Urinary bladder (tissue), 4 donors: ENCODE results near the gene RAD52. TPM values are rescaled to one million over a fixed set of nuclear protein-coding genes. Genes with fewer than 3 reads are reported as not detected.

ENCODE experiments used
- DNase-seq: peaks from one replicate; pipeline ENCODE4 v3.0.0-alpha.2; 2015; ENCODE audit errors: extremely low spot score
- H3K27ac ChIP-seq: one replicate; pipeline ENCODE4 v1.5.1; 2013; ENCODE audit warnings: low read depth, mild to moderate bottlenecking, moderate library complexity
- H3K36me3 ChIP-seq: one replicate; pipeline ENCODE4 v1.6.1; 2013; ENCODE audit warnings: mild to moderate bottlenecking, moderate library complexity; ENCODE audit not compliant: insufficient read depth
- H3K4me1 ChIP-seq: one replicate; pipeline ENCODE4 v1.6.1; 2013; ENCODE audit warnings: mild to moderate bottlenecking, moderate library complexity; ENCODE audit not compliant: insufficient read depth
- H3K4me3 ChIP-seq: one replicate; pipeline ENCODE4 v1.5.1; 2013; ENCODE audit warnings: low read depth, low read length
- WGBS: extraction: QIAGEN DNeasy Blood & Tissue Kit; methylation state at CpG from one replicate; pipeline ENCODE4 v1.1.7; 2013; 5-methylcytosine and 5-hydroxymethylcytosine counted together
- polyA plus RNA-seq: library from polyadenylated mRNA; stranded (reverse); fragments of 200-250 nt; gene quantifications from one replicate; pipeline ENCODE4 v1.2.3, GENCODE V29; 2013
- total RNA-seq: library from RNA; depleted of rRNA; stranded (reverse); fragments of >200 nt; gene quantifications from one replicate; pipeline ENCODE4 v1.2.3, GENCODE V29; 2014
- donor health status: healthy with polysubstance abuse.
- donor health status: healthy.

The RAD52 gene
- total RNA-seq = 31.6 TPM
- polyA plus RNA-seq = 10.3 TPM

DNA sequence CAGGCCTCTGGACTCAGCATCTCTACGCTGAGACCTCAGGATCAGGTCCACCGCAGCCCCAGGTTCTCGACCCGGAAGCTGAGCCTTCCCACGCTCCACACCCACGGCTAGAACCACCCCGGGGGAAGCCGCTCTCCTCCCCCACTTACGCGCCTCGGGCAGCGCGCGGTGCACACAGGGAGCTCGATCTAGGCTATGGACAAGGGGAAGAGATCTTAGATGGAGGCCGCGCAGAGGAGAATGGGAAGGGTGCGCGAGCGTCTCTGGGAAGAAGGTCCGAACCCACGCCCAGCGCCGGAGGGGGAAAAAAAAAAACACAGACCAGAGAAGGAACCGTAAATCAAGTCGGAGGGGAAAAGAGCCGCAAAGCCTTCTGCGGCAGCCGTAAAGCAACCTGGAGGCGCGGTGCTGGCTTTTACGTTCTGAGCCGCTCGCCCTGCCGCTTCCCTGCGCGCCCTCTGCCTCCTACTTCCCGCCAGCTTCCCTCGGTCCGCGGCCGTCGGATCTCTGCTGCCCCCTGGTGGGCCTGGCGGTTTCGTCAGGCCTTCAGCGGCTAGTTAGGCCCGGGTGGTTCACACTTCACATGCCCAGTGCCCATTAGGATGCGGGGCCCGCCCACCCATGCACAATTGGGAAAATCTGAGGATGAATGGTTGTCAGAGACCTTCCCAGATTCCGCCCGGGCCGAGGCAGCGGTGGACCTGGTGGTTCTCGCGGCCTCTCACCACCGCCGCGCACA is at the start of gene RAD52:
Gene RAD52 (minus strand): TSS at position 242 of the 739 bp plus-strand sequence. CDS start 16,636 bp downstream, outside the sequence.
- peak within 1 kb of the TSS; percentile 65 for H3K4me3 ChIP-seq
- H3K4me1 ChIP-seq = no peaks in the 10 kb centered on the region
- no peaks in the 10 kb centered on the region for H3K36me3 ChIP-seq
- peak; percentile 98 for DNase-seq
- under 1% methylated on average over 58 of the region's 58 CpGs for WGBS
- peak within 1 kb of the TSS; percentile 89 for H3K27ac ChIP-seq

DNA sequence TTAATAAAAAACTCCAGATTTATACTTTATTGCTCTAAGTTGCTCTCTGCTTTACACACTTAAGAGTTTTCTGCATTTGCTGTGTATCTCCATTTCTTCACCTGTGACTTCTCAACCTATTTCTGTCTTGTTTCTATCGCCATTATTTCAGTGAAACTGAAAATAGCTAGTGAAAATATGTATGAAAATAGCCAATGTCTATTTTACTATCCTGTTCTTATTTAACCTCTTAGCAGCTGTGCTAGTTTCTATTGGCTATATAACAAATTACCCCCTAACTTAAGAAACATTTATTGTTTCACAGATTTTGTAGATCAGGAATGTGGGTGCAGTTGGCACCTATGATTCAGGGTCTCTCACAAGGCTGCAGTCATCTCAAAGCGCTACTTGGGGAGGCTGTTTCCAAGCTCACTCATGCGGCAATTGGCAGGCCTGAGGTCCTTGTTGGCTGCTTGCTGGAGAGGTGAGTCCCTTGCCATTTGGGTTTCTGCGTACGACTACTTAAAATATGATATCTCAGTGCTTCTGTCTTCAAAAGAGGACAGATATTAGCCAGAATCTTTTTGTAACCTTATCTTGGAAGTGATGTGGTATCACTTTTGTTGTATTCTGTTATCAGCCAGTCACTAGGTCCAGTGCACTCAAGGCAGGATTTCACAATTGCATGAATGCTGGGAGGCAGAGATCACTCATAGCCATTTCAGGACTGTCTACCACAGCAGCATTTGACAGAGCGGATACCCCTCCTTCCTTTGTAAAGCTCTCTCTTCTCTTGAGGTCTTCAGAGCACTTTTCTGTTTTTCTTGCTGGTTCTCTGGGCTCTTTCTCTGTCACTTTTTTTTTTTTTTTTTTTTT is 48.8 kb upstream of the RAD52 start:
- DNase-seq = no peak
- 68% methylated on average over 6 of the region's 6 CpGs for WGBS
- H3K36me3 ChIP-seq = no peaks in the 10 kb centered on the region
- H3K4me3 ChIP-seq = no peak overlapping the region
- H3K4me1 ChIP-seq = no peaks in the 10 kb centered on the region
- no peak overlapping the region for H3K27ac ChIP-seq

DNA sequence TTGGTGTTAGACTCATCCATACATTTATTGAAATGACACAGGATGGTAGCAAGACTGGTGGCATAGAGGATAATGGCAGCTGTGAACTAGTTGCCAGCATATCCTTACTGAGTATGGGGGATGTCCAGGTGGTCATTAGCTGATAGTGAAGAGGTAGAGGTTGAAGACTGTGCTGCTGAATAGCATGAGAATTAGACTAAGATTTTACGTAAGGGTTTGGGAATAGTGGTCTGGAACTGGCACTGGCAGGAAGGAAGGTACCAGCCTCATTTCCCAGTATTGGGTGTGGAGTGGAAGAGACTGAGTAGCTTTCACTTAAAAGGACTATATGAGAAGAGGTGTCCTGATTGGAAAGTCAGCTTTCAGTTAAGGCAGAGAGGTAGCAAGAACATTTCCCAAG is 48.0 kb upstream of the RAD52 start:
- 77% methylated on average over 1 of the region's 1 CpG for WGBS
- H3K27ac ChIP-seq = no peak overlapping the region
- DNase-seq = no peak
- no peaks in the 10 kb centered on the region for H3K36me3 ChIP-seq
- H3K4me1 ChIP-seq = no peaks in the 10 kb centered on the region
- H3K4me3 ChIP-seq = no peak overlapping the region

DNA sequence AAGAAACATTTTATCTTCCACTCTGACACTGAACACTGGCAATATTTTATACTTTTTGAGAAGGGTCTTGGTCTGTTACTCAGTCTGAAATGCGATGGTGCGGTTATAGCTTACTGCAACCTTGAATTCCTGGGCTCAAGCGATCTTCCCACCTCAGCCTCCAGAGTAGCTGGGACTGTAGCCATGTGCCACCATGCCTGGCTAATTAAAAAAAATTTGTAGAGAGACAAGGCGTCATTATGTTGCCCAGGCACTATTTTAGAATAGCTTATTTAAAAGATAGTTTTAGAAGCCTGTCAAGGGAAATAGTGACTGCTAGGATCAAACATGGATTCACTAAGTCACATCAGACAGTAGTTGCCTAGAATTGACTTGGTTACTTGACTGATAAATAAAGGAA is 47.4 kb upstream of the RAD52 start:
- WGBS = 94% methylated on average over 4 of the region's 4 CpGs
- H3K36me3 ChIP-seq = no peaks in the 10 kb centered on the region
- no peak for DNase-seq
- no peaks in the 10 kb centered on the region for H3K4me1 ChIP-seq
- H3K27ac ChIP-seq = no peak overlapping the region
- no peak overlapping the region for H3K4me3 ChIP-seq

DNA sequence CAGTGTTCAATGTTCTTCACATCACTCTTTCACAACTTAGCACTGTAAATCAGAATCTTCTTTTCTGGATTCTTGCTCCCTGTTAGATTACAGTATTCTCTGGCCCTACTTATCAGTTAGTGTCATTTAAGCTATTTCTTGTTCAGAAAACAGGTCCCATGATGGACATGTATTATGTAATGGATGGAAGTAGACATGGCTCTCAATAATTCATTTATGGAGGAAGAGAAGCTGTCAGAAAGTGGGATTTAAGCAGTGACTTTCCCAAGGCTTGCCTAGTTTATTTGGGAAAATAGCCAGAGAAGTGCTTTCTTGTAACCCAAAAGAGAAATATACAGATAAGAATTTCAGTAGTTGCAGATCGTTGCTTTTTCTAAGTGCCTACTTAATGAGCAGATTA is 43.2 kb upstream of the RAD52 start:
- Histone ChIP-seq H3K36me3 (no peaks in the 10 kb centered on the region), H3K4me3 (no peak overlapping the region), H3K27ac (no peak overlapping the region), H3K4me1 (no peaks in the 10 kb centered on the region)
- 17% methylated on average over 1 of the region's 1 CpG for WGBS
- DNase-seq = no peak

DNA sequence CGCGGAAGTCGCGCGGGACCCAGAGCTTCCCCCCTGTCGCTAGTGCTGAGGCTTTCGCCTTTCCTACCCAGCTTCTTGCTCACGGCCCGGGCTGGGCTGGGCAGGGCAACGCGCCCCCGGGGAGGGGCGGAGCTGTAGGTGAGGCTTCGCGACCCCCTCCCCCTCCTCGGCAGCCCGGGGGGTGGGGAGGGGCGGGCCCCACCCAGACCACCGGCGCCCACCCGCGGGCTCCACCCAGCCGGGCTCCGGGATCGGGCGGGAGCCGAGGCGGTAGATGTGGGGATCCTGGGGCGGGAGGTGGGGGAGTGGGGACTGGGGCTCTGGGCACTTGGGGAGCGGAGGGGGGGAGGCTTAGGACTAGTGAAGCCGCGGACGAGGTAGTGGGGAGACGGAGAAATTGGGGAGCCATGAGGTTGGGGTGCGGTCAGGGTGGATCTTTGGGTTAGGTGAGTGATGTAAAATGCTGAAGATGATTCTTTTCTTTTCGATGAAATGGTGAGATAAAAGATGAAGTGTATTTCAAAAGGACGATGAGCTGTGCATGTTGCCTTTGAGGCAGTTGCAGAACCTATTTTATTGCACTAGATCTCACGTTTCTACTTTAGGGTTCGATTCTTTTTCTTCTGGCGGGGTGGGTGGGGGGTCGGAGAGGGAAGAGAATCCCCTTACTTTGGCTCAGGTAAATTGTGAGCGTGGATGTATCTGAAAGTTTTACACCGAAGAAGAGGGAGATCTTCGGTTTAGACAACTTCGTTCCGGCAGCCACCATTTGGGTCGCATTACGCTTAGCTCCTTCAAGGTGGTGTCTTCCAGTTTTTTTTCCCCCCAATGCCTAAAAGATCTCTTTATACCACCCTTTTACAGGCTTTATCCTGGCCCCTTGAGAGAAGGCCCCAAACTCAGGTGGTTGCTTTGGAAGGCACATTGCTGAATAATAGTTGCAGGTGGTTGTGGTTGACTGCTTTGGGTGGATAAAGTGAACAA is 42.1 kb upstream of the RAD52 start:
- peak; percentile 15 for DNase-seq
- 5% methylated on average over 48 of the region's 48 CpGs for WGBS

DNA sequence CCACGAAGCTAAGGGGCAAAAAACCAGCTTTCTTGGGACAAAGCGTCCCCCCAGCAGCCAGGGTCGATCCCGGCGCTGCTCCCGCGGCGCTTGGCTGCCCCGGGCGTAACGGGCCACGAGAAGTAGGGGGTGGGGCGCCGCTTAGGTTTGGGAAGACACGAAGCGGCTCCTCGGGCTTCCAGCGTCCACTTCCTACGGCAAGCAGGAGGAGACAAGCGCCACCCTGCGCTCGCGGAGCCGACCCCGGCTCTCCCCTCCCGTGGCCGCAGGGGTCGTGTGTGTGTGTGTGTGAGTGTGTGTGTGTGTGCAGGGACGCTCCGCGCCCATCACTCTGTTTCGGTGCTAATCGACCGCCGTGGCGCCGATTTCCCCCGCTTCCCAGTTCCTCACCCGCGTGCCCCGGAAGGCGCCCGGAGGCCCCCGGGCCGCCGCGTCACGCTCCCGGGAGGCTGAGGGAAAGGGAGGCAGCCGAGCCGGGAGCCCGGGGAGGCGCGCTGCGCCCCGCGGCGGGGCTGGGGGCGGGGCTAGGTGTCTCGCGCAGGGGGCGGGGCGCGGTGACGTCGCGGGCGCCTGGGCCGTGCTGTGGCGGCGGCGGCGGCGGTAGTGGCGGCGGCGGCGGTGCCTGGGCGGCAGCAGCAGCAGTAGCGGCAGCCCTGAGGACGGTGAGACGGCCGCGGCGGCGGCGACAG is 41.3 kb upstream of the RAD52 start, which contains the start of gene ERC1:
Gene ERC1 (plus strand): TSS at position 563 of the 689 bp plus-strand sequence. CDS start 36,681 bp downstream, outside the sequence.
- Histone ChIP-seq H3K4me1 (no peaks in the 10 kb centered on the region), H3K4me3 (peak within 1 kb of the TSS; percentile 99), H3K27ac (peak within 1 kb of the TSS; percentile 95), H3K36me3 (no peaks in the 10 kb centered on the region)
- DNase-seq = peak; percentile 64
- WGBS = under 1% methylated on average over 85 of the region's 87 CpGs

More for the DNA sequence above, 42.1 kb upstream of the RAD52 start:
- Histone ChIP-seq H3K36me3 (no peaks in the 10 kb centered on the region), H3K4me1 (no peaks in the 10 kb centered on the region), H3K27ac (peak overlapping the region; percentile 95), H3K4me3 (peak overlapping the region; percentile 99)

DNA sequence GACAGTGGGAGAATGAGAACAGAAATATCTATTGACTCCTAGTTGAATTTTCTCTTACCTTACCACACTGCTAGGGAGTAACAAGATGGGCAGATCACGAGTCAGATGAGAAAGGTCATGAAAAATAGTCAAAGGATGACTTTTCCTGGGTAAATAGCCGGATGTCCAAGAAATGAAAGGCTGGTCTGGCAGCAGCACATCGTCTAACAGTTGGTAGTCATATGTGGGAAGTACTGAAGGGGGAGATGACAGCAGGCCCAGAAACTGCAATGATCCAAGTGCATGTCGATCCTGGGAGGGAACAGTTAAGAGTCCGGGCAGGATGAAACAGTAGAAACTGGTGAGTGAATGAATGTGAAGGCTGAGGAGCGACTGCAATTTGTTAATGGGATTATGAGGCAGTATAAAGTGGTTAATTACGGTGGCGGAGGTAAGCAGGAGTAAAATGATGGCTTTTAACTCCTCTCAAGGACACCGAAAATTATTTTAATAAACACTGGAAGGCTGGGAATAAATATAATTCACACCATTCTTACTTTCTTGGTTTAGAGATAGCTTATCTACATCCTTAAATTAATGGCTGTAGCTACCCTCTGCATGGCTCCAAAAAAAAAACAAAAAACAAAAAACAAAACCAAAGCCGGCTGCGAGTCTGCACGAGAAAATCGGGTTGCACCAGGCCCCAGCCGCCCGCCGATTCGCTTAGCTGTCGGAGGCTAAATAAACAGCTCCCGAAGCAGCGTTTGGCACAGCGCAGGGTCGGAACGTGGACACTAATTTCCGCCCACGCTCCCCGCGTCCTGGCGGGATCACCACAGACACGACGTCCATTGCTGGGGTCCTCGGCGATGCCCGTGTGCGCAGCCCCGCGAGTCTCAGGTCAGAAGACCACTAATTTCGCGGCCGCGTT is 40.5 kb upstream of the RAD52 start:
- Histone ChIP-seq H3K4me3 (peak overlapping the region; percentile 99), H3K4me1 (no peaks in the 10 kb centered on the region), H3K36me3 (no peaks in the 10 kb centered on the region), H3K27ac (peak overlapping the region; percentile 95)
- WGBS = 2% methylated on average over 40 of the region's 40 CpGs
- peak; percentile 21 for DNase-seq

DNA sequence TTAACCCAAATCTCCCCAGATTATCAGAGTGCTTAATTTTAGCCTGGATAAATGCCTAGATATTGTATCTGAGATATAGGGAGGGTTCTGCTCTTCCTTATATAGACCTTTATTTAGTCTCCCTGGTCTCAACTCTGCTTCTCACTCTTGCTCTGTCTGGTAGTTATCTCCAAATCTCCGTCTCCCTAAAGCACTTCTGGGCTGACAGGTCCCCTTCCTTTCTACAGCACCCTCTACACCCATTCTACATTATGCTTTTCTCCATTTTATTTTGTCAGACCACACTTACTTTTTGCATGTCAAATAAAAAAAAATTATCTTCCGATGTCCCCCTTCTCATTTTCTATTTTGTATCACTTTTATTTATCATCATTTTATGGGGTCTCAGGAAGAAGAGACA is 39.6 kb upstream of the RAD52 start:
- Histone ChIP-seq H3K4me3 (no peak overlapping the region), H3K36me3 (no peaks in the 10 kb centered on the region), H3K4me1 (no peaks in the 10 kb centered on the region), H3K27ac (no peak overlapping the region)
- WGBS = 50% methylated on average over 2 of the region's 2 CpGs
- DNase-seq = no peak

DNA sequence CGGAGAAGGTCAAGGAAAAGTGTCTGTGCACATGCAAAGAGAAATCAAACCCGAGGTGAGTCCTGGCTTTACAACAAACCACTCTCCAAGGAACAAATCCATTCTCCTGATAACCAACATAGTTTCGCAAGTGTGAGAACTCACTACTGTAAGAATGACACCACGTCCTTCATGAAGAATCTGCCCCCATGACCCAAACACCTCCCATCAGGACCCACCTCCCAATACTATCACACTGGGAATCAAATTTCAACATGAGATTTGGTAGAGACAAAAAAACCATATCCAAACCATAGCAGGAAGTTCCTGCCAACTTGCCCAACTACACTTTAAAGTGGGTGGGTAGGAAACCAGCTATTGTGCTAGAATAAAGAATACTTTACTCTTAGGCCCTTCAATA is 39.2 kb upstream of the RAD52 start:
- DNase-seq = no peak
- no peak overlapping the region for H3K27ac ChIP-seq
- H3K4me1 ChIP-seq = no peaks in the 10 kb centered on the region
- H3K36me3 ChIP-seq = no peaks in the 10 kb centered on the region
- H3K4me3 ChIP-seq = no peak overlapping the region
- WGBS = 62% methylated on average over 4 of the region's 4 CpGs

DNA sequence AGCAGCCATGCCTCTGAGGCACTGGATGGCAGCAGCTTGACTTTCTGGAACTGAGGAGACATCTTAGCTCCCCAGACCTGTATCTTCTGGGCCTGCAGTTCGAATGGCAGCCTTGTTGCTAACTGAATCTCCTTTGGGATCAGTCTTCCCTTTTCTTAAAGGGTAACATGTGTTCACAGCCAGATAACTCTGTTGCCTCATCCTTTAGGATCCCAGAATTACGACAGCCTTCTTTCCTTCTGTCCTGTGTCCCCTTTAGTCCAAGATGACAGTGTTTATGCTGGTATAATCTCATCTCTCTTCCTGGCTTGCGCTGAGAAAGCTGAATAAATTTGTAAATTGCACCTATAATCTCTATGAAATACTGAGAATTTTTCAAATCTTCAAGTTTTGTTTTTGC is 32.5 kb upstream of the RAD52 start:
- H3K36me3 ChIP-seq = no peaks in the 10 kb centered on the region
- no peak overlapping the region for H3K27ac ChIP-seq
- no peak overlapping the region for H3K4me3 ChIP-seq
- WGBS = 76% methylated on average over 3 of the region's 3 CpGs
- no peak for DNase-seq
- H3K4me1 ChIP-seq = no peaks in the 10 kb centered on the region
